OCI-M1 (cell line): Measurements from ENCODE around the gene SULT4A1.
"Not testable (repeated sequence)": the region's sequence is repeated elsewhere in the genome, so short reads cannot be mapped to it uniquely, and the experiment has no call there.

Experiments used
- DNase-seq: peaks from one replicate; lab custom pipeline; 2025; lab: John Stamatoyannopoulos, UW

Gene SULT4A1

DNA sequence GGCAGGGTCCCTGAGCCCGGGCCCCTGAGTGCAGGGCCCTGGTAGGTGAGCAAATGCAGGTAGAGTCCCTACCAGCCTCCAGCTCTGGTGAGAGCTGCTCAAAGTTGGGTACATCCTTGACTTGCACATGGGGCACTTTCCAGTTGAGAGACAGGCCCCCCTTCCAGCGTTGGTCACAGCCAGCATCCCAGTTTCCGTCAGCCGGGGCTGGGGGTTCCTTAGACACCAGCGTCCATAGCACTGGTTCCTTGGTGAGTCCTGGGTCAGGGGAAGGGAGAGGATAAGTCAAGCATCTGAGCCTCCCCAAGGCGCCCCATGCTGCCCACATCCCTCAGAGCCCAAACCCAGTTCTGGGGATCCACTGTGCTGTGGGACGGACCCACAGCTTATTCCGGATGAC lies 23.9 kb upstream of the SULT4A1 start:
- no peak for DNase-seq

DNA sequence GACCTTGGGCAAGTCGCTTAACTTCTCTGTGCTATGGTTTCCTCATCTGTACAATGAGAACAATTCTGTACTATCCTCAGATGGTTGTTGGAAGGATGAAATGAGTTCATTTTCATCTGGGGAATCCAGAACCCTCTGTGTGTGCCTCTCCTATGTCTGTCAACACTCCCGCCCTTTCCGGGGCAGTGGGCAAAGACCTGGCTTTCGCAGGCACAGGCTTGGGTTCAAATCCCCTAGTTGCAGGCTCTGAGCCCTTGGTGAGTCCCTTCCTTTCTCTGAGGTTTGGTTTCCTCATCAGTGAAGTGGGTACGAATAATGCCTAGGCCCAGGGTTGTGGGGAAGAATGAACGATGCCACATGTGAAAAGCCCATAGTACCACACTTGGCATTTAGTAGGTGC lies 23.5 kb upstream of the SULT4A1 start:
- no peak for DNase-seq

DNA sequence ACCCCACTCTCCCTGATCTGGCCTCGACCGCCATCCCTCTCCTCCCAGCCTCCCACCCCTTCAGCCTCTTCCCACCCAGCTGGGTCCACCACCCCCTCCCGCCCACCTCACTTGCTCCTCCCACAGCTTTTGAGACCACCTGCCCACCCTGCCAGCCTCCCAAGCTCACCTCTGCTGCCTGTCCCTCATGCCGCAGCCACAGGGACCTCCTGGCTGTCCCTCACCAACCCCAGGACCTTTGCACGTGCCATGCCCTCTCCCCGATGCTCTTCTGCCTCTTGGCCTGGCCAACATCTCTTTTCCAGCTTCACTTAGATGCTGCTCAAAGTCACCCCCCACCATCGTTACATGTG lies 23.0 kb upstream of the SULT4A1 start:
- DNase-seq = no peak

DNA sequence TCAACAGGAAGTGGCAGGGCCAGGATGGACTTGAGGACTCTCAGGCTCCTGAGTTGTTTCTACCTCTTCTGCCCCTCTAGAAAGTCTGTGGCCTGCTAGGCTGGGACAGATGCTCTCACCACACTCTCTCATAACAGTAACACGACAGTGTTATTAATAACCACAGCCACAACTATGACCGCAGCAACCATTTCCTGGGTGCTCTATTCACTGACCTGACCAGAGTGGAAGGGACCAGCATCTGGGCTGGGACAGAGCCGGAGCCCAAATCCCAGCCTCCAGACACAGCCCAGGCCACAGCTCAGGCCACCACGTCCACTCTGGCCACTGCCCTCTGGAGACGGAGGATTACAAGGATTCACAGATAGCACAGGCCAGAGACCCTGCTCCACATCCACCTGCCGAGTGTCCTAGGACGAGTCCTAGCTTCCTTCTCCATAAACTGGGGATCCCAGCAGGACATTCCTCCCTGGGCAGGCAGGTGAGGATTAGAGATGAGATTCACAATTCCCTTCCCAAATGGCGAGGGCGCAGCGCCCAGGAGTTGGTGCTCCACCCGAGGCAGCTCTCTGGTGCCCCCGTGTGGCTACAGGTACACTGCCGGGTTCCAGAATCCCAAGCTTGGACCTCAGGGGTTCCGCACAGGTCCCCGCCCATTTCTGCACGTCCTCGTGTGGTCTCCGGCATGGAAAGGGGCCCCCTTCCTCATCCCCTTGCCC lies 22.4 kb upstream of the SULT4A1 start:
- DNase-seq = peak; percentile 52

DNA sequence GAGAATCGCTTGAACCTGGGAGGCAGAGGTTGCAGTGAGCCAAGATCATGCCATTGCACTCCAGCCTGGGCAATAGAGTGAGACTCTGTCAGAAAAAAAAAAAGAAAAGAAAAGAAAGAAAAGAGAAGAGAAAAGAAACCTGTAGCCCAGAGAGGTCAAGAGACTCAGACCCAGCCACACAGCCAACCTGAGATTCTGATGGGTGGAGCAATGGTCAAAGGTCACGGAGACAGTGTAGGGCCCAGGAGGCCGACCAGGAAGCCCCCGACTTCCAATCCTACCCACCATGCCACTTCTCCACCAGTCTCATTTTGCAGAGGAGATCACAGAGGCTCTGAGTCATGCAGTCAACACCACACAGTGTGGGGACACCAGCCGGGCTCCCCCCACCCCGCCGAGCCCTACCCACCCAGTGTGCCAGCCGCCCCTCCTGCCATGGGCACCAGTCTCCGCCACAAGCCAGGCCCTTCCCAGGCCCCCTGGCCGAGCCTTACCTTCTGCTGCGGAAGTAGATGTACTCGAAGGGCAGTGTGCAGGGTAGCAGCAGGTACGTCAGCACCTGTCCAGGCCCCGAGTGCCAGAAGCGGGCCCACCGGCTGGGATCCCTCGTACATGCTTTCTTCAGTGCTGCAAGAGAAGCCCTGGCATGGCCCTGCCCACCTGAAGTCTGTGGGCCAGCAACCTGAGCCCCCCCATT lies 21.6 kb upstream of the SULT4A1 start:
- no peak for DNase-seq

DNA sequence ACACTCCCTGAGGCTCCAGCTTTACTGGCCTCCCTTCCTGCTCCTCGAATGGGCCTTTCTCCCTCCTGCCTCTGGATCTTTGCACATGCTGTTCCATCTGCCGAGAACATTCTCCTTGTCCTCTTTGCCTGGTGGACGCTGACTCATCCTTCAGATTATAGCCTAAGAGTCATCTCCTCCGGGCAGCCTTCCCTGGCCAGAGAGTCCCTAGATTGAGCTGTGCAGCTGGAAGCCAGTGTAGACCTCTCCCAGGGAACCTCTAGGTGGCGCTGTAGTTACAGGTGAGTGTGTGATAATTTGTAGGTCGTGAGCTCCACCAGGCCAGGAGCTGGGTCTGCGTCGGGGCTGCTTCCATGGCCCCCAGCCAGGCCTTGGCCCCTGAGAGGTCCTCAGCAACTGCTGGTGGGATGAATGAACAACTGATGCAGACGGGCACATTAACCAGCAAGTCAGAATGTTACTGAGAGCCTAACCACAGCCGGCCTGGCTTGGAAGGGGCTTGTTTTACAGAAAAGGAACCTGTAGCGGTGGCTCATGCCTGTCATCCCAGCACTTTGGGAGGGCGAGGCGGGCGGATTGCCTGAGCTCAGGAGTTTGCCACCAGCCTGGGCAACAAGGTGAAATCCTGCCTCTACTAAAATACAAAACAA lies 20.8 kb upstream of the SULT4A1 start:
- DNase-seq = peak; percentile 74

DNA sequence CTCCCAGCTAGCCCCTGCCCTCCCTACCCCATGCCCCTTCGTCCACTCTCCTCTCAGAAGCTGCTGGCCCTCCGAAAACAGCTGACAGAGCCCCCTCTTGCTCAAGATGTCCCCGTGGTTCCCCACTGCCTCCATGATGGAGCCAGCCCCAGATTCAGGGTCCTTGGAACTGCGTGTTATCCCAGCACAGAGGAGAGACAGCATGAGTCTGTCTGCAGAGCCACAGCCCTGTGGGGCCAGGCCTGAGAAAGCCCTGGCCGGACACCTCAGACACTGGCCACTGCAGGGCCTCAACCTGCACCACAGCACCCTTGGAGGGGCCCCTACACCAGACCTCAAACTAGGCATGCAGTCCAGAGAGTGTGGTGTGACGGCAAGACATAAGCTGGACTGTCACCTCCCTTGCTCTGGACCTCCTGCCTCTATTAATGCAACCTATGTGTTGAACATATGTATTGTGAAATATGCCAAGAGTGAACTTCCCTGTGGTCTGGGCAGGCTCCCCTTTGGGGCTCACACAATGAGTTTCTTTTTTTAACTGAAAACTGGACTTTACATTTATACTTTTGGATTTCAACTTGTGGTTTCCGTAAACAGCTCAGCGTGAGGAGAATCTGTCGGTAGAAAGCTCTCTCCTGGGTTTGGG lies 19.9 kb upstream of the SULT4A1 start:
- no peak for DNase-seq

DNA sequence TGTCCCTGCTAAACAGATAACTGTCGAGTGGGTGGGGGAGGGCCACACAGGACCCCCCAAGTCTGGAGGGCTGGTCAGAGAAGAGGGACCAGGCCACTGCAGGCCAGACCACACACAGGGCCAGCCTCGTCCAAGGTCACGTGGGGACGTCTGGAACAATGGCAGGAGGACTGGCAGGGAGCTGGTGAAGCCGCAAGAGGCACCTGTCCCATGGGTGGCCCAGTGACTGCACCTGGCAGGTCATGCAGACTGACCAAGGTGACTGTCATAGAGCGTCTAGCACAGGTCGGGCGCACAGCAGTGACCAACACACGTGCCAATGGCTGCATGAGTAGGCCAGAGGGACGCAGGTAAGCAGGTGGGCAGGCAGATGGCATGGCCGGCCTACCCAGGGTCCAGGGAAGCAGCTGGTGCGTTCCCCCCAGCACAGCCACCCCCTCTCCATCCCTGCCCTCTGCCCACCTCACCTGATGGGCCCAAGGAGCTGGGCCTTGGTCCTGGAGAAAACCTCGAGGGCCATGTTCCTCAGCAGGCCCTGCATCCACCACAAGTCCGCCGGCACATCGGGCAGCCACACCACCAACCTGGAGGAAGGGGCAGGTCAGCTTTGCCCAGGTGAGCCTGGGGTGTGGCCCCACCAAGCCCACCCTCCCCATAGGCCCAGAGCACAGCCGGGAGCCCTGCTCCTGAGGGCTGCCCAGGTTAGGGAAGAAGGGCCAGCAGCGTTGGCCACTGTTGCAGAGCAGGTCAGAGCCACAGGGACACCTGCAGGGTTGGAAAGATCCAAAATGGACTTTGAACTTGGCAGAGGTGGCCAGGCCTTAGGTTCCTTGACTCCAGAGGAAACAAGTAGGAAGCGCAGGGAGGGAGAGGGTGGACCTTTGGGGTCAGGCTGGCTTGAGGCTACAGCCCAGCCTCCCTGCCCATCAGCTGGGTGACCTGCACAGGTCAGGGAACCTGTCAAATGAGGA lies 19.1 kb upstream of the SULT4A1 start:
- DNase-seq = no peak

DNA sequence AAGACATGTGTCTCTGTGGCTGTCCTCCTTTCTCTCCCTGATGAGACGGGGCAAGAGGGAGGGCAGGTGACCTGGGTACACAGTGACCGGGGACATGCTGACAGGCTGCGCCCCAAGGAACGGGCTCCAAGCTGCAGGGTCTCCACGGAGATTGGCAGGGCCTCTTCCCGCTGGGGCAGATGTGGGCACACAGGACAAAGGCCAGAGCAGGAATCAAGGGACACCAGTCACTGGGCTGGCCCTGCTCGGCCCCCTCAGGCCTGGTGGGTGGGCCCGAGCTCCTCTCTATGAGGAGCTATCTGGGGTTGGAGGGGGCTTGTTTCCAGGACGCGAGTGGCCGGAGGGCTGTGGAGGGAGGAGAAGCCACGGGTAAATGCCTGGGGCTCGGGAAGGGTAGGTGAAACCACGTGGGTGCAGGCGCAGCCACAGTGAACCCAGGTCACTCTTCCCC lies 18.3 kb upstream of the SULT4A1 start:
- no peak for DNase-seq

DNA sequence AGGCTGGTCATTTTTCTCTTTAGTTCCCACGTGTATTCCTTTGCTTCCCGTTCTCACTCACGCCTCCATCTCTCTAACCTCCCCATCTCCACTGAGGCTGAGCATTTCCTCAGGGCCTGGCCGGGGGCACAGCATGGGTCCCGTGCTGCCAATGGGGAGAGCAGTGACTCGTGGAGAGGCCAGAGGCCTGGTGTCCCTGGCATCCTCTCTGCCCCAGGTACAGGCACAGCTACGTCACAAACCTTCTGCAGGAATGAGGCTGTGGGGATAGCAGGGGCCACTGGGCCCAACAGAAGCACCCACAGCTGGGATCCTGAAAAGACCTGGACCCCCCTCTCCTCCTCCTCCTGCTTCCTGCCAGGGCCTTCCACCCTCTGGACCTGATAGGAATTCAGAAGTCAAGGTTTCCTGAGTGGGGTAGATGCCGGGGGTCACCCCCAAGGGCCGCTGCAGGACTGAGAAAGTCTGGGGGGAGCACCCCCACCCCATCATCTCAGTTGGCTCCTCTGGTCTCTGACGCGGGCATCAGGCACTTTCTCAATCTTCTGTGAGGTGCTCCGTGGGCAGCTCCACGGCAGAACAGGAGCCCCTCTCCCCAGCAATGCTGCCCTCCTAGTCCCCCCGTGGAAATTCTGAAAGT lies 17.7 kb upstream of the SULT4A1 start:
- DNase-seq = no peak

DNA sequence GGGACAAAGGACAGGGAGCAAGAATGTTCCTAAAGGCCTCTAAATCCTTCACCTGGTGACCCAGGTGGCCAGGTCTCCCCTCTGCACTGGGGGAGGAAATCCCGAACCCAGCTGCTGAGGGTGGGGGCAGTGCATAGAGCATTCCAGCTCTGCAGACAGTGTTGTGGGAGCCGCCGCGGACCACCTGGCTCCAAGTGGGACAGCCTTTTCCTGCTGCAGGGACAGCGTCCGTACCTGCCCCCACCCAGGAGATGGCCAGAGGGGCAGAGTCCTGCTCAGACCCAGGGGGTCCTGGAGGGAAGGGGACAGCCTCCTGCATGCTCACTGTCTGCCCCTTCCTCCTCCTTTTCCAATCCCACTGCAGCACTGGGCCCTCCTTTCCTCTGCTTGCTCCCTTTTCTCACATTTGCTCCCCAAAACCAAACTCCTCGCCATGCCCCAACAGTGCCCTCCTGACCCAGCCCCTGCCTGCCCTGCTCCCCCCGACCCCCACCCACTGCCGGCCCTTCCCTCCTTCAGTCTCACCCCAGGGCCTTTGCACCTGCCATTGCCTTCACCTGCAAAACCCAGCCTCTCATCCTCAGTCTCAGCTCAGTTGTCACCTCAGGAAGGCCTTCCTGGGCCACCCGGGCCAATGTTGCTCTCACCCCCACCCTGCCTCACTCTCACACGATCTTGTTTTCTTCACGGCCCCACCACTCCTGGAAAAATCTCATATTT lies 16.7 kb upstream of the SULT4A1 start:
- DNase-seq = no peak

DNA sequence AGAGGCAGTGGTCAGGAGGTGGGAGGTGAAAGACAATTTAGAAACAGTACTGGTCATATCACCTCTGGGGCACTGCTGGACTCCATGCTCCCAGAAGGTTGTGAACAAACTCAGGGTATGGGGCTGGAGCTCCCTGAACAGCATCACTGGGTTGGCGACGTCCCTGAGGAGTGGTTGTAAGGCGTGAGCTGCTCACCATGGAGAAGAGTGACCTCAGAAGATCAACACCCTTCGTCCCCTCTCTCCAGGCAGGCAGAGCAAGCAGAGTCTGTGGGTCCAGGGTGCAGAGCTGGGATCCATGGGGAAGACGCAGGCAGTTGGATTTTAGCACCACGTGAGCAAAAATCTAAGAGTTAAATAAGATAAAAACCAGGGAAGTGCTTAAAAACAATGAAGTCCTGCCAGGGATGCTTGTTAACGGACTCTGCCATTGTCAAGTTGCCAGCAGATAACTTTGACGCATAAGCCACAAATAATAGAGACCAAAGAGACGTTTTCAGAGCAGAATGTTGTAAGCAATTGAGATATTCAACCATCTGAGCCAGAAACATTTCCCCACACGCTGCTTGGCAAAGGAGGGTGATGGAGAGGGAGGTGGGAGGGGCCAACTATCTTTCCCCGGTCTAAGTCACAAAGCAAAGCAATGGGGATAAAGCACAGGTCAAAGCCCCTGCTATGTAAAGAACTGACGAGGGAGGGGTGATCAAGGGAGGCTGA lies 15.9 kb upstream of the SULT4A1 start:
- DNase-seq = no peak

DNA sequence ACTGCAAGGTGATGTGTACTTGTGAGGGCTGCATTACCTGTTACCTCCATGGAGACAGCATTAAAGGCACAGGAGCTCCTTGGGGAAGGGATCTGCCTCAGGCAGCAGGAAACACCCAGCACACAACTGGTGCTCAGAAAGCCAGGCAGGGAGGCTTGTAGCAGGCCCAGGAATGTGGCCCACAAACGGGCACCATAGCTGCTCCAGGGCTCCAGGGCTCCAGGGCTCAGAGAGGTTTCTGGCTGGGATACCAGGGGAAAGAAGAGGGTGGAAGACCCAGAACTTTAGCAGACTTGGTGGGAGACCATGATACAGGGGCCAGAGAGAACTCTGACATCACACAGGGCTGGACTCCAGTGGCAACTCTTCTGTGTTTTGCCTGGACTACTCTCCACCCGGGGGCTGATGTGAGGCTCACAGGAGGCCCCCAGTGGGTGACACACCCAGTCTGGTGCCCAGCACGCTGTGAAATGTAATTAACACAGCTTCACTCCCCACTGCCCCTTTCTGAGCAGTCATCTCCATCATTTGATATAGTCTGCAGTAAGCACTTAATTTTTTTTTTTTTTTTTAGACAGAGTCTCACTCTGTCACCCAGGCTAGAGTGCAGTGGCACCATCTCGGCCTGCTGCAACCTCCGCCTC lies 14.7 kb upstream of the SULT4A1 start:
- no peak for DNase-seq

DNA sequence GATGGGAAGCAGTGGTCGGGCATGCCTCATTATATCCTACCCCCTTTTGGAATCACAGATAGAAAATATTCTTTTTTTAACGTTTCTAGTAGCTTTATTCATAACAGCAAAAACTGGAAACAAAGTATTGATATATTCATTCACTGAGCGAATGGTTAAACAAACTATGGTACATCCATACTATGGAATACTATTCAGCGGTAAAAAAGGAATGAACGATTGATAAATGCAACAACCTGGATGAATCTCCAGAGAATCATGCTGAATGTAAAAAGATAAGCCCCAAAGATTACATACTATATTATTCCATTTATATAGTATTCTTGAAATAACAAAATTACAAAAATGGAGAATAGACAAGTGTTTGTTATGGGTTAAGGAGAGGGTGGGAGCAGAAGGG lies 7.5 kb upstream of the SULT4A1 start:
- no peak for DNase-seq

DNA sequence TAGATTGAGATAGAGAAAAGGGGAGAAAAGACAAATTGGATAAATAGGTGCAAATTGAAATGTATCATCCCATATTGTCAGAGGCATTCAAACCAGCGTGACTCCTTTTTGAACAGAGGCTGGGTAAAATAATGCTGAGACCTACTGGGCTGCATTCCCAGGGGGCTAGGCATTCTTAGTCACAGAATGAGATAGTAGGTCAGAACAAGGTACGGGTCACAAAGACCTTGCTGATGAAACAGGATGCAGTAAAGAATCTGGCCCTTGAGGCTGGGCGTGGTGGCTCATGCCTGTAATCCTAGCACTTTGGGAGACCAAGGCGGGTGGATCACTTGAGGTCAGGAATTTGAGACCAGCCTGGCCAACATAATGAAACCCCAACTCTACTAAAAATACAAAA lies 6.7 kb upstream of the SULT4A1 start:
- DNase-seq = not testable (repeated sequence)

DNA sequence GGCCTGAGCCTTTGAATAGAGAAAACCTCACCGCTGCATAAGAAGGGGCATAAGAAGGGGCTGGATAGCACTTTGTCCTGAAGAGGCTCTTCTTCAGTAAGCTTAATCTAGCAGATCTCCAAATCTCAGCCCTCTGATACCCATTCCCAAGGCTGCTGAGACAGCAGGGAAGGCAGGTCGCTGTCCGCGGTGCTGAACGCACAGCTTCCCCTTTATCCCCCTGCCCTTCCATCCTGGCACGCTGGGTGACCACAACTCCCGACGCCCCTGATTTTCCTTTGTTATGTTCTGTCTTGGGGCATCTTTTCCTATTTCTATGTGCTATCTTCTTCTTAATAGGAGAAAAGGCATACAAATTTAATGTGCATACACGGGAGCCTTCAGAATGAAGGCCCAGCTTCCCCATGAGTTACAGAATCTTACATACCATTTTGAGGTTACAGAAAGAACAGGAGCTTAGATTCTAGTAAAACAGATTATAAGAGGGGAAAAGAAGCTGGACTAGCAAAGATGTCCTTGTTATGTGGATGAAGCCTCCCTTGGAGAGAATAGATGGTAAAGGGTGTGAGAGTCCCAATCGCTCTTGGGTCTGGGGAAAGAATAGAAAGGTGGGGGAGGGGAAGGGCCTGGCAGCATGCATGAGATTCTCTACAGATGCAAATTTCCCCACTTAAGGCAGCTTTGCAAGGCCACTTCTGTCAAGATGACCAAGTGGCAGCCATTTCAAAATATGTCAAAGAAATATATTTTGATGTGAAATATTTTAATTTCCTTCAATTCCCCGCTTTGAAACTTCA lies 5.7 kb upstream of the SULT4A1 start:
- DNase-seq = peak; percentile 68

DNA sequence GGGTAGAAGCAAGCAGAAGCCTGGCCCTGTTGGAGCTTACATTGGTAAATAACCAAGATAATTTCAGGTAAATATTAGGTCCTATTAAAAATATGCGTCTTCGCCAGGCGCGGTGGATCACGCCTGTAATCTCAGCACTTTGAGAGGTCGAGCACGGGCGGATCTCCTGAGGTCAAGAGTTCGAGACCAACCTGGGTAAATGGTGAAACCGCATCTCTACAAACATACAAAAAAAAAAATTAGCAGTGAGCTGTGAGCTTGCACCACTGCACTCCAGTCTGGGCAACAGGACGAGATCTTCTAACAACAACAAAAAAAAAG lies 529 bp upstream of the SULT4A1 start:
- no peak for DNase-seq

DNA sequence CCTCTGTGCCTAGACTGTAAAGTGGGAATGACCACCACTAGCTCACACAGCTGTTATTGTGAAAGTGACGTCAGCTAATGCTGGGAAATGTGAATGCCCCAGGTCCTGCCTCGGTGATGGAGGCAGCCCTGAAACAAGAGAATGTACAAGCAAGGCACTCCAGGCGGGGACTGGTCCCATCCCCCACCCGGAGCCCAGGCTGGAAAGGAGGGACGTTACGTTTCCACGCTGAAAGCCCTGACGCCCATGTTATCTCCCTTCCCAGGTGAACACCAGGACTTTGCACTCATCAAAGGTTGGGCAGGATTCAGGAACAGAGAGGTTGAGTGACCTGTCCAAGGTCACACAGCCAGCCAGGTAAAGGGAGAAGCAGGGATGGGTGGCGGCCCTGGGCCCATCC lies 784 bp downstream of the SULT4A1 start:
- no peak for DNase-seq

DNA sequence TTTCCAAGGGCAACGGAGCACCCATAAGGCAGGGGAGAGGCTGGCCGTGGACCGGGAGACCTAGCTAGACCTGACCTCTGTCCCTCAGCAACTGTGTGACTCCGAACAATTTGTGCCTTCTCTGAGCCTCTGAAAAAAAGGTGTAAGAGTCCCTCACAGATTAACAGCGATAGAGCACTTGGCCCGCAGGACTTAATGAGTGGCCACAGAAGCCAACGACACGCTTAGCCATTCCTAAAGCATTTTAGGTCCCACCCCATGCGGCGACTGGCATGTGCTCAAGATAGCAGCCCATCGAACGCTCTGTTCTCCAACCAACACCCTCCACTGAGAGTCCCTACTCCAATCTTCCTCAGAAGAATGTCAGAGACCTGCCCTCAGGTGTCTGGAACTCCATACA lies 1.5 kb downstream of the SULT4A1 start:
- DNase-seq = no peak
